Mesothelial cell of epicardium (in vitro differentiated cells): Measurements from ENCODE around the gene BMPR1A. TPM values are rescaled to one million over a fixed set of nuclear protein-coding genes. Genes with fewer than 3 reads are reported as not detected.
A peak's percentile ranks its signal among the peaks of the same experiment; 100 is the strongest.

Experiments used
- DNase-seq, 2 experiments: peaks; one replicate each; pipeline ENCODE4 v3.0.0; 2021; ENCODE audit warnings: low spot score in 2 of 2; ENCODE audit not compliant: unreplicated experiment in 2 of 2
- H3K27ac Mint-ChIP-seq: 2 replicates; pipeline ENCODE4 v1.8.0; 2021; ENCODE audit warnings: mixed read lengths
- H3K27me3 Mint-ChIP-seq: 2 replicates; pipeline ENCODE4 v1.8.0; 2021; ENCODE audit warnings: low read depth, mixed read lengths
- H3K36me3 Mint-ChIP-seq: 2 replicates; pipeline ENCODE4 v1.8.0; 2021; ENCODE audit warnings: mixed read lengths
- H3K4me1 Mint-ChIP-seq: 2 replicates; pipeline ENCODE4 v1.8.0; 2021; ENCODE audit warnings: mixed read lengths
- H3K4me3 Mint-ChIP-seq: 2 replicates; pipeline ENCODE4 v1.8.0; 2021; ENCODE audit warnings: mild to moderate bottlenecking, moderate library complexity, mixed read lengths
- H3K9me3 Mint-ChIP-seq: 2 replicates; pipeline ENCODE4 v1.8.0; 2021; ENCODE audit warnings: mixed read lengths
- CTCF ChIP-seq: fragments of 200-600 bp; sonication (generic); IDR thresholded peaks from one replicate; pipeline ENCODE4 v1.5.0; 2021; ENCODE audit warnings: antibody characterized with exemption; ENCODE audit not compliant: unreplicated experiment
- total RNA-seq: library from RNA; stranded (reverse); gene quantifications from 3 replicates; pipeline ENCODE4 v1.2.1, GENCODE V29; 2021

The BMPR1A gene
- total RNA-seq, 1 donor from 2014 or later = 100.0 TPM

GRCh38 chr10:86759073-86759672 is 2.8 kb downstream of the BMPR1A start:
- no peaks in the 10 kb centered on the region for H3K27me3 Mint-ChIP-seq
- no peak for TF ChIP-seq CTCF
- no peaks in the 10 kb centered on the region for H3K36me3 Mint-ChIP-seq
- H3K4me3 Mint-ChIP-seq = peak overlapping the region; percentile 96
- DNase-seq = no peak
- peaks cover 49% of the 10 kb centered on the region for H3K4me1 Mint-ChIP-seq
- peak overlapping the region; percentile 57 for H3K27ac Mint-ChIP-seq
- no peaks in the 10 kb centered on the region for H3K9me3 Mint-ChIP-seq

- H3K27ac Mint-ChIP-seq = no peak overlapping the region
- TF ChIP-seq CTCF = no peak
- peaks cover 48% of the 10 kb centered on the region for H3K4me1 Mint-ChIP-seq
- H3K9me3 Mint-ChIP-seq = no peaks in the 10 kb centered on the region
- no peak overlapping the region for H3K4me3 Mint-ChIP-seq
- DNase-seq = no peak
- H3K27me3 Mint-ChIP-seq = no peaks in the 10 kb centered on the region
- H3K36me3 Mint-ChIP-seq = no peaks in the 10 kb centered on the region
Observed at GRCh38 chr10:86763404-86763803, 7.0 kb downstream of the BMPR1A start.

- no peak for TF ChIP-seq CTCF
- no peaks in the 10 kb centered on the region for H3K27me3 Mint-ChIP-seq
Observed at GRCh38 chr10:86765548-86765947, 9.1 kb downstream of the BMPR1A start.

GRCh38 chr10:86768412-86769062 is 12.1 kb downstream of the BMPR1A start:
- DNase-seq = no peak
- no peak for TF ChIP-seq CTCF
- Mint-ChIP-seq H3K4me1 (peaks cover 35% of the 10 kb centered on the region), H3K27me3 (no peaks in the 10 kb centered on the region), H3K9me3 (no peaks in the 10 kb centered on the region), H3K27ac (no peak overlapping the region), H3K36me3 (no peaks in the 10 kb centered on the region), H3K4me3 (no peak overlapping the region)

More at GRCh38 chr10:86765548-86765947, 9.1 kb downstream of the BMPR1A start:
- H3K9me3 Mint-ChIP-seq = no peaks in the 10 kb centered on the region
- H3K27ac Mint-ChIP-seq = peak overlapping the region; percentile 73
- no peaks in the 10 kb centered on the region for H3K36me3 Mint-ChIP-seq
- H3K4me1 Mint-ChIP-seq = peaks cover 44% of the 10 kb centered on the region
- no peak overlapping the region for H3K4me3 Mint-ChIP-seq
- no peak for DNase-seq

- Mint-ChIP-seq H3K4me1 (peaks cover 38% of the 10 kb centered on the region), H3K4me3 (no peak overlapping the region), H3K9me3 (no peaks in the 10 kb centered on the region), H3K27ac (no peak overlapping the region), H3K27me3 (no peaks in the 10 kb centered on the region), H3K36me3 (no peaks in the 10 kb centered on the region)
- TF ChIP-seq CTCF = no peak
- no peak for DNase-seq
Observed at GRCh38 chr10:86769991-86770390, 13.6 kb downstream of the BMPR1A start.
